Neural cell (in vitro differentiated cells): Measurements from ENCODE around the gene RNF13. TPM values are rescaled to one million over a fixed set of nuclear protein-coding genes. Genes with fewer than 3 reads are reported as not detected.

Experiments
- H2AFZ ChIP-seq: fragments of 200-600, 300-800 bp; sonication (generic), shearing (Covaris generic); 2 replicates; pipeline ENCODE4 v1.6.0; 2014; ENCODE audit warnings: low read depth, mild to moderate bottlenecking, antibody characterized with exemption, low read length, moderate library complexity
- H3F3A ChIP-seq: fragments of 200-600 bp; shearing (Covaris generic); 2 replicates; pipeline ENCODE4 v1.6.1; 2016; ENCODE audit warnings: mild to moderate bottlenecking, moderate library complexity, mixed read lengths, antibody characterized with exemption, low read length; ENCODE audit not compliant: insufficient read depth, poor library complexity, severe bottlenecking
- H3K27ac ChIP-seq: fragments of 200-600, 300-800 bp; sonication (generic), shearing (Covaris generic); 2 replicates; pipeline ENCODE4 v1.5.1; 2014; ENCODE audit warnings: mild to moderate bottlenecking, low read length, moderate library complexity
- H3K27me3 ChIP-seq: fragments of 300-800, 200-600 bp; sonication (generic), shearing (Covaris generic); 2 replicates; pipeline ENCODE4 v1.6.0; 2014; ENCODE audit warnings: mild to moderate bottlenecking, low read depth, low read length, moderate library complexity; ENCODE audit not compliant: insufficient read depth
- H3K36me3 ChIP-seq: fragments of 300-800, 200-600 bp; sonication (generic), shearing (Covaris generic); 2 replicates; pipeline ENCODE4 v1.5.1; 2014; ENCODE audit warnings: mild to moderate bottlenecking, antibody characterized with exemption, low read length, moderate library complexity; ENCODE audit not compliant: insufficient read depth
- H3K4me2 ChIP-seq: fragments of 300-800, 200-600 bp; sonication (generic), shearing (Covaris generic); 2 replicates; pipeline ENCODE4 v1.6.0; 2014; ENCODE audit warnings: mild to moderate bottlenecking, low read length
- H3K4me3 ChIP-seq: fragments of 300-800, 200-600 bp; sonication (generic), shearing (Covaris generic); 2 replicates; pipeline ENCODE4 v1.5.1; 2014; ENCODE audit warnings: mild to moderate bottlenecking, low read length, moderate library complexity
- H3K79me2 ChIP-seq: fragments of 200-600 bp; shearing (Covaris generic); replicated peaks from 2 replicates; pipeline ENCODE4 v1.6.0; 2014; ENCODE audit warnings: mild to moderate bottlenecking, low read length, moderate library complexity; ENCODE audit not compliant: insufficient read depth
- H3K9ac ChIP-seq: fragments of 300-800, 200-600 bp; sonication (generic), shearing (Covaris generic); 2 replicates; pipeline ENCODE4 v1.6.1; 2016; ENCODE audit warnings: mild to moderate bottlenecking, low read length, mixed read lengths
- H3K9me2 ChIP-seq: fragments of 200-600 bp; shearing (Covaris generic); 2 replicates; pipeline ENCODE4 v1.6.1; 2016; ENCODE audit warnings: mild to moderate bottlenecking, low read length, mixed read lengths; ENCODE audit not compliant: insufficient read depth
- H3K9me3 ChIP-seq: fragments of 200-600, 300-800 bp; sonication (generic), shearing (Covaris generic); 2 replicates; pipeline ENCODE4 v1.6.1; 2016; ENCODE audit warnings: mild to moderate bottlenecking, mixed run types, low read length, moderate library complexity, mixed read lengths
- H4K20me1 ChIP-seq: fragments of 200-600 bp; shearing (Covaris generic); 2 replicates; pipeline ENCODE4 v1.6.1; 2016; ENCODE audit warnings: mild to moderate bottlenecking, mixed run types; ENCODE audit not compliant: insufficient read depth
- CTCF ChIP-seq: fragments of 450-650 bp; IDR thresholded peaks from 2 replicates; pipeline ENCODE4 v1.5.1; 2014; ENCODE audit warnings: antibody characterized with exemption, mild to moderate bottlenecking, moderate library complexity; ENCODE audit not compliant: poor library complexity, severe bottlenecking
- EP300 ChIP-seq: fragments of 450-650 bp; conservative IDR thresholded peaks from 2 replicates; pipeline ENCODE4 v1.6.1; 2014; ENCODE audit warnings: antibody characterized with exemption, mild to moderate bottlenecking, moderate library complexity; ENCODE audit not compliant: poor library complexity, severe bottlenecking
- EZH2 ChIP-seq: fragments of 200-600, 300-800 bp; shearing (Covaris generic), sonication (generic); IDR thresholded peaks from 2 replicates; pipeline ENCODE4 v1.6.1; 2014; ENCODE audit warnings: antibody characterized with exemption, low read length, borderline replicate concordance, mild to moderate bottlenecking; ENCODE audit not compliant: insufficient read depth, poor library complexity, severe bottlenecking
- MXI1 ChIP-seq: fragments of 450-650 bp; conservative IDR thresholded peaks from 2 replicates; pipeline ENCODE4 v1.6.1; 2014; ENCODE audit warnings: antibody characterized with exemption, mild to moderate bottlenecking; ENCODE audit not compliant: poor library complexity, severe bottlenecking
- POLR2AphosphoS5 ChIP-seq: IDR thresholded peaks from 2 replicates; pipeline ENCODE4 v1.6.1; 2012
- RAD21 ChIP-seq: fragments of 450-650 bp; conservative IDR thresholded peaks from 2 replicates; pipeline ENCODE4 v1.6.1; 2014; ENCODE audit warnings: antibody characterized with exemption, mild to moderate bottlenecking, moderate library complexity
- SMC3 ChIP-seq: fragments of 450-650 bp; conservative IDR thresholded peaks from 2 replicates; pipeline ENCODE4 v1.6.1; 2014; ENCODE audit warnings: antibody characterized with exemption, mild to moderate bottlenecking, moderate library complexity; ENCODE audit not compliant: poor library complexity
- TAF1 ChIP-seq: IDR thresholded peaks from 2 replicates; pipeline ENCODE4 v1.6.1; 2012; ENCODE audit warnings: low read depth
- polyA plus RNA-seq: library from polyadenylated mRNA; depleted of rRNA; stranded (reverse); fragments of >200 nt; gene quantifications from 2 replicates; pipeline ENCODE4 v1.2.3, GENCODE V29; 2014
- TF ChIP-seq, protein P1 (sequence below): IDR thresholded peaks from 2 replicates; pipeline ENCODE4 v1.6.1; 2012; ENCODE audit warnings: borderline replicate concordance

Gene RNF13
- polyA plus RNA-seq, 1 donor from 2014 or later, result 52.3 TPM

- H3K9me3 ChIP-seq, result no peaks in the 10 kb centered on the region
- TF ChIP-seq POLR2AphosphoS5, result no peak
- no peak for TF ChIP-seq SMC3
- TF ChIP-seq, protein P1, sequence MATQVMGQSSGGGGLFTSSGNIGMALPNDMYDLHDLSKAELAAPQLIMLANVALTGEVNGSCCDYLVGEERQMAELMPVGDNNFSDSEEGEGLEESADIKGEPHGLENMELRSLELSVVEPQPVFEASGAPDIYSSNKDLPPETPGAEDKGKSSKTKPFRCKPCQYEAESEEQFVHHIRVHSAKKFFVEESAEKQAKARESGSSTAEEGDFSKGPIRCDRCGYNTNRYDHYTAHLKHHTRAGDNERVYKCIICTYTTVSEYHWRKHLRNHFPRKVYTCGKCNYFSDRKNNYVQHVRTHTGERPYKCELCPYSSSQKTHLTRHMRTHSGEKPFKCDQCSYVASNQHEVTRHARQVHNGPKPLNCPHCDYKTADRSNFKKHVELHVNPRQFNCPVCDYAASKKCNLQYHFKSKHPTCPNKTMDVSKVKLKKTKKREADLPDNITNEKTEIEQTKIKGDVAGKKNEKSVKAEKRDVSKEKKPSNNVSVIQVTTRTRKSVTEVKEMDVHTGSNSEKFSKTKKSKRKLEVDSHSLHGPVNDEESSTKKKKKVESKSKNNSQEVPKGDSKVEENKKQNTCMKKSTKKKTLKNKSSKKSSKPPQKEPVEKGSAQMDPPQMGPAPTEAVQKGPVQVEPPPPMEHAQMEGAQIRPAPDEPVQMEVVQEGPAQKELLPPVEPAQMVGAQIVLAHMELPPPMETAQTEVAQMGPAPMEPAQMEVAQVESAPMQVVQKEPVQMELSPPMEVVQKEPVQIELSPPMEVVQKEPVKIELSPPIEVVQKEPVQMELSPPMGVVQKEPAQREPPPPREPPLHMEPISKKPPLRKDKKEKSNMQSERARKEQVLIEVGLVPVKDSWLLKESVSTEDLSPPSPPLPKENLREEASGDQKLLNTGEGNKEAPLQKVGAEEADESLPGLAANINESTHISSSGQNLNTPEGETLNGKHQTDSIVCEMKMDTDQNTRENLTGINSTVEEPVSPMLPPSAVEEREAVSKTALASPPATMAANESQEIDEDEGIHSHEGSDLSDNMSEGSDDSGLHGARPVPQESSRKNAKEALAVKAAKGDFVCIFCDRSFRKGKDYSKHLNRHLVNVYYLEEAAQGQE, result no peak
- no peak for TF ChIP-seq CTCF
- TF ChIP-seq EP300, result no peak
- TF ChIP-seq TAF1, result no peak
- no peak for TF ChIP-seq EZH2
- TF ChIP-seq MXI1, result no peak
- no peak for TF ChIP-seq RAD21
- H3K4me2 ChIP-seq, result no peak overlapping the region
Observed at GRCh38 chr3:149796026-149796425, 17.0 kb upstream of the RNF13 start.

DNA sequence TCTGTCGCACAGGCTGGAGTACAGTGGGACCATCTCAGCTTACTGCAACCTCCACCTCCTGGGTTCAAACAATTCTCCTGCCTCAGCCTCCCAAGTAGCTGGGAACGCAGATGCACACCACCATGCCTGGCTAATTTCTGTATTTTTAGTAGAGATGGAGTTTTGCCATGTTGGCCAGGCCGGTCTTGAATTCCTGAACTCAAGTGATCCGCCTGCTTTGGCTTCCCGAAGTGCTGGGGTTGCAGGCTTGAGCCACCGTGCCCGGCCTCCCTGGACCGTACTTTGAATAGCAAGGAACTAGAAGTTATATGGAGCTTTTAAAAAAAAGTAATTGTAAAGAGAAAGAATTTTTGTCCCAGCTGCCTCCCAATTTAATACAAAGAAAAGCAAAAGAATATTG, 12.3 kb upstream of the RNF13 start:
- H3K9ac ChIP-seq, result no peak overlapping the region
- no peaks in the 10 kb centered on the region for H3K36me3 ChIP-seq
- H3K9me3 ChIP-seq, result no peaks in the 10 kb centered on the region
- no peaks in the 10 kb centered on the region for H3F3A ChIP-seq
- H4K20me1 ChIP-seq, result no peaks in the 10 kb centered on the region
- H3K27me3 ChIP-seq, result no peaks in the 10 kb centered on the region
- H3K4me2 ChIP-seq, result no peak overlapping the region
- H3K27ac ChIP-seq, result no peak overlapping the region
- TF ChIP-seq EZH2 (no peak), CTCF (no peak), SMC3 (no peak), EP300 (no peak), MXI1 (no peak), POLR2AphosphoS5 (no peak), TAF1 (no peak), RAD21 (no peak)
- TF ChIP-seq, protein P1, result no peak
- no peak overlapping the region for H2AFZ ChIP-seq
- no peaks in the 10 kb centered on the region for H3K79me2 ChIP-seq
- H3K9me2 ChIP-seq, result no peaks in the 10 kb centered on the region
- H3K4me3 ChIP-seq, result no peak overlapping the region

More at GRCh38 chr3:149796026-149796425, 17.0 kb upstream of the RNF13 start:
- no peaks in the 10 kb centered on the region for H3K36me3 ChIP-seq
- H4K20me1 ChIP-seq, result no peaks in the 10 kb centered on the region
- H3K9ac ChIP-seq, result no peak overlapping the region
- H2AFZ ChIP-seq, result no peak overlapping the region
- no peak overlapping the region for H3K4me3 ChIP-seq
- no peaks in the 10 kb centered on the region for H3K27me3 ChIP-seq
- no peaks in the 10 kb centered on the region for H3K9me2 ChIP-seq
- no peak overlapping the region for H3K27ac ChIP-seq
- H3F3A ChIP-seq, result no peaks in the 10 kb centered on the region
- H3K79me2 ChIP-seq, result no peaks in the 10 kb centered on the region
